GM23248 (cell line): ENCODE data around the gene PALD1.

Experiments
- EZH2 ChIP-seq: fragments of 200-600 bp; sonication (generic); IDR thresholded peaks from 2 replicates; pipeline ENCODE4 v1.6.1; 2018; ENCODE audit warnings: antibody characterized with exemption, mild to moderate bottlenecking; ENCODE audit not compliant: insufficient read depth, poor library complexity, severe bottlenecking
- EZH2phosphoT487 ChIP-seq: fragments of 200-600 bp; sonication (generic); IDR thresholded peaks from 2 replicates; pipeline ENCODE4 v1.6.1; 2018; ENCODE audit warnings: antibody characterized with exemption, moderate library complexity, mild to moderate bottlenecking, low read depth; ENCODE audit not compliant: insufficient read depth

DNA sequence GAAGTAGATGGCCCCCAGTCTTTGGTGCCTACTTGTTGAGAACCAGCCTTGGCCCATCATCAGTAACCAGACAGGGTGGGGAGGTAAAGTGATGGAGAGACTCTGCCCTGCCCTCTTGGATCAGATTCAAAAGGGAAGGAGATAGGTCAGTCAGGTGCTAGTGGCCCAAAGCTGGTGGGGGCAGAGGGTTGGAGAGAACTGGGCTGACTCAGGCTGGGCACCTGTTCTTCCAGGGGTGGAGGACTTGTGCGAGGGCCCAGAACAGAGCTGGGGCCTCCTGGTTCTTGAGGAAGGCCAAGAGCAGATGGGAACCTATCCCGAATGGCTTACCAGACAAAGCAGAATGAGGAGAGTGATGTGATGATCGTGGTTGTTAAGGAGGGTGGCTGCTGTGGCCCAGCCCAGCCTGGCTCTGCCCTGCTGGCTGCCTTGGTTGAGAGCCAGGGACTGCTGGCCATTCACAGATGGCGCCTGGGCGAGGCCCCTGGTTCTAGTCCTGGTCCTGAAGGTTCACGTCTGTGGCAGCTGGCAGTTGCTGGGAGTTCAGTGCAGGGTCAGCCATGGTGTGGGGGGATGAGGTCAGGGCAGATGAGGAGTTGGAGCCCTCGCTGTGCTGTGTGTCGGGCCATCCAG is 36.6 kb downstream of the PALD1 start:
- no peak for TF ChIP-seq EZH2
- no peak for TF ChIP-seq EZH2phosphoT487
